GM13976 (cell line): ENCODE data around the gene MLXIP.

Experiments used
- DNase-seq: peaks from one replicate; pipeline ENCODE4 v3.0.0; 2012; ENCODE audit warnings: low spot score
- CTCF ChIP-seq: IDR thresholded peaks from 2 replicates; pipeline ENCODE4 v1.5.1; 2012; ENCODE audit warnings: borderline replicate concordance, mild to moderate bottlenecking; ENCODE audit not compliant: insufficient read depth; ENCODE audit errors: extremely low read depth, missing control alignments, control extremely low read depth
- in situ Hi-C: fragments of 300-500 bp; cut with MboI; formaldehyde crosslinking; loops from one replicate; pipeline ENCODE4 v1.12.0; 2022; ENCODE audit warnings: low sequenced_read_pairs, mixed read lengths, inconsistent platforms; ENCODE audit not compliant: unreplicated experiment

MLXIP gene

DNA sequence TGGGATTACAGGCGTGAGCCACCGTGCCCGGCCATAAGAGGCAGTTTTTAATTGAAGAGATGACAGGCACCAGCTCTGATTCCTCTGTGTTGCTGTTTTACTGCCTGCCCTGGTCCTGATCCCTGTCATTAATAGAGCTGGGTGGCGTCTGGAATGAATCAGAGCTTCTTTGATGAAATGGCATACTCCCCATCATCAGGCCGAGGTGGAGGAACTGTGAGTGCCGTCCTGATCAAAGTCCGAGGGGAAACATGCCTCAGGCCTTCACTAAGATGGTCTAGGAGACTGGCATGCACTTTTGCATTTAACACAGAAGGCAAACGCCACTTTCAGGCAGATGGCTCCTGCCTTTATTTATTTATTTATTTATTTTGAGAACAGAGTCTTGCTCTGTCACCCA is 61.4 kb downstream of the MLXIP start:
- no peak for DNase-seq
- in situ Hi-C loops: loop anchor here (5.0 kb wide), 1 partner anchor 52 kb away; no protein-coding TSS in a partner anchor
- no peak for TF ChIP-seq CTCF

DNA sequence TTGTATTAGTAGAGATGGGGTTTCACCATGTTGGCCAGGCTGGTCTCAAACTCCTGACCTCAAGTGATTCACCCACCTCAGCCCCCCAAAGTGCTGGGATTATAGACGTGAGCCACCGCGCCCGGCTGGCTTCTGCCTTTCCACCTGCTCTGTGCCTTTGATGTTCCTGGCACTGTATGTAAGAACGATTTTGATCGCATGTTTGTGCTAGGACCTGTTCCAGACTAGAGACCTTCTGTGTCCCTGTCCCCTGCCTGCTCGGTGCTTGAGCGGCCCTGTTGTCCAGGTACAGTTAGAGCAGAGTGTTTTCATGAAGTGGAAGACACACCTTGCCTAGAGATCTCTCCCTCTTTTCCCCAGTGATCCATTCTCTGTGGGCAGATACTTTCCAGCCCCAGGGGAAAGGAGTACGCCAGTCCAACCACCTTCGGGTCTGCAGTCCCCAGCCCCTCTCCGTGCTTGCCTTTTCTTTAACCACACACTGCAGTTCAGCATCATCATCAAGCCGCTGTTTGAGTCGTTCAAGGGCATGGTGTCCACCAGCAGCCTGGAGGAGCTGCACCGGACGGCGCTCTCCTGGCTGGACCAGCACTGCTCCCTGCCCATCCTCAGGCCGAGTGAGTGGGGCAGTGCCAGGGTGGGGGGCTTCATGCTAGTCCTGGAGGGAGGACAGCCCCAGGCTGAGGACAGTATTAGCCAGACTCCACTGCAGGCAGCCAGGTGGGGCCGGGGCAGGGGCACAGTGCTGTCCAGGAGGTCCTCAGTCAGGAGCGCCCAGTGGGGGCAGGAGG is 62.1 kb downstream of the MLXIP start:
- TF ChIP-seq CTCF: no peak
- in situ Hi-C loops: loop anchor here (5.0 kb wide), 1 partner anchor 52 kb away; no protein-coding TSS in a partner anchor
- DNase-seq: no peak

DNA sequence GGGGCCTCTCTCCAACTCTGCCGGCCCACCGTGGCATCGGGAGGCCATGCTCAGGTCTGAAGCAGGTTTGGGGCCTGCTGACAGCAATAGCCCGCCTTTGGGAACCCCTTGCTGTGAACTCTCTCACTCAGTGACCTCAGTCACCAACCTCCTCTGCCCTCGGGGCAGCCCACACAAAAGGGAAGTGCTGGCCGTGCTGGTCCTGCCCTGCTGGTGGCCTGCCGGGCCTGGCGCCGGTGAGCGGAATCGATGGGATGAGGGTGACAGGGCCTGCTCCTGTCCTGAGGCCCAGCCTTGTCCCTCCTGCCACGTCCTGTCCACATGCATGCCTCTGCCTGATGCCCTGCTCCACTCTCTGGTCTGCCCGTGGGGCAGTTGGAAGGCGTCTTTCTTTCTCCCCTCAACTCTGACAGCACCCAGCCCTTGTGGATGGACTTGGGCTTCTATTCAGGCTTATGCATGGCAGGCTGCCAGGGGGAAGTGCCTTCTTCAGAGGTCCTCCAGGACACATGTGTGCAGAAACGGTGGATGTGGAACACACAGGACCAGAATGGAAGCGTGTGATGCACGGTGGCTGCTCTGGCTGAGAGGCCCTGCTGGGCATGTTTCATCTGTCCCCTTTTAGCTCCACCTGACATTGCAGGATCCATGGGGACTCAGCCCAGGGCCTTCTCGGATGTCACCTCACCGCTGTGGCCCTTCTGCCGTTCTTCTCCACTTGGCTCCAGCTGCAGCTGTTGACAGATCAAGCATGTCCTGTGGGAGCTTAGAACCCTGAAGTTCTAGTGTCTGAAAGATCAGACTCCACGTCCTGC is 63.6 kb downstream of the MLXIP start:
- no peak for TF ChIP-seq CTCF
- in situ Hi-C loops: loop anchor here (5.0 kb wide), 1 partner anchor 50 kb away; no protein-coding TSS in a partner anchor
- DNase-seq: no peak

DNA sequence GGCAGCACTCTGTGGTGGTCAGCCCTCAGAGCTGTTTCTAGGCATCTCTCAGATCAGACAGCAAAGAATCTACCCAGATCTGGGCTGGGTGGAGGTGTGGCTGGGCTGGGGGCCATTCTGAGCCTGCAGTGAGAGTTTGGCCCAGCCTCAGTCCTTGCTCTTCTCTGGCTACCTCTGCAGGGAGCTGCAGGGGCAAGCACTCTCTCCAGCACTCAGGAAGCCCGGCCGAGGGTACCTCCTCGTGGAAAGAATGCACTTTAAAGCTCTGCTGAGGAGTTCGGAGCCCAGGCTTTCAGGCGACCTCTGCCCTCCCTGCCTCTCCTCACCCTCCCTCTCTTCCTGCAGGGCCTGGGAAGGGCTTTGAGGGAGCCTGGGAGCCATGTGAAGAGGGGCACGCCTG is 64.3 kb downstream of the MLXIP start:
- in situ Hi-C loops: loop anchor here (5.0 kb wide), 1 partner anchor 49 kb away; no protein-coding TSS in a partner anchor
- no peak for TF ChIP-seq CTCF
- no peak for DNase-seq

- in situ Hi-C loops: loop anchor here (5.0 kb wide), 1 partner anchor 47 kb away; no protein-coding TSS in a partner anchor
- no peak for DNase-seq
- TF ChIP-seq CTCF: no peak
Observed at GRCh38 chr12:122144885-122145284, 66.3 kb downstream of the MLXIP start.

DNA sequence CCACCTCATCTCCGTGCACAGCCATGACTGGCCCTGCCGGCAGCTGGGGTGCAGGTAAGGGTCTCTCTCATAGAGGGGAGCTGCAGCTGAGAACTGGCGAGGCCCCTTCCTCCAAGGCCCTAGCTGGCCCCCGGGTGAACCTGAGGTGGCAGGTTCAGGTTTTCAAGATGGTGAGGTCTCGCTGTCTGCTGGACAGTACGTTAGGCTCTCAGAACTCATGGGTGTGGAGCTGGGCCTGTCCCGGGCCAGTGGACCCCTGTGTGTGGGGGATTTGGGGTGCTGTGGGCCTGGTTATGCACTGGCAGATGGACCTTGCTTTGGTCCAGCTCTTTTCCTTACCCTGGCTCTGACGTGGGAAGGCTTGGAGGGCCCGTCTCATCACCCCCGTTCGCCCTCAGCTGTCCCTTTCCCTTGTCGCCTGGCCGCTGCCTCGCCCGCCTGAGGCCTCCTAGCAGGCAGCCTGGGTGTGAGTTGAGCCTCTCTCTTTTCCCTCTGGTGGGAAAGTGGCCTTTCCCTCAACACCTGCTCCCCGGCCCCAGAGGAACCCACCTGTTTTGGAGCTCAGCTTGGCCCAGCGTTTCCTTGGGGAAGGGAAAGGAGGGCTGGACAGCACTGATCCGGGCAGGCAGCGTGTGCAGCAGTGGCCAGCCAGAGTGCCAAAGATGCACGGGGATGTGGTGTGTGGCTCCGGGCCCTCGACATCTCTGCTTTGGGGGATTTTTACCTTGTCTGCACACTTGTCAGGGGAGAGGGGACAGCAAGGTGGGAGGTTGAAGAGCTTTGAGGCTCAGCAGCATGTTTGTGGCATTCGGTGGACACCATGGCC is 67.2 kb downstream of the MLXIP start:
- no peak for DNase-seq
- in situ Hi-C loops: no loop called here

More for the DNA sequence above, 67.2 kb downstream of the MLXIP start:
- TF ChIP-seq CTCF: no peak
